ENCODE measurements around the gene KRTAP4-5. TPM values are rescaled to one million over a fixed set of nuclear protein-coding genes. Genes with fewer than 3 reads are reported as not detected.

KRTAP4-5 gene
- total RNA-seq, 1 experiment from 2014 or later = not detected

DNA sequence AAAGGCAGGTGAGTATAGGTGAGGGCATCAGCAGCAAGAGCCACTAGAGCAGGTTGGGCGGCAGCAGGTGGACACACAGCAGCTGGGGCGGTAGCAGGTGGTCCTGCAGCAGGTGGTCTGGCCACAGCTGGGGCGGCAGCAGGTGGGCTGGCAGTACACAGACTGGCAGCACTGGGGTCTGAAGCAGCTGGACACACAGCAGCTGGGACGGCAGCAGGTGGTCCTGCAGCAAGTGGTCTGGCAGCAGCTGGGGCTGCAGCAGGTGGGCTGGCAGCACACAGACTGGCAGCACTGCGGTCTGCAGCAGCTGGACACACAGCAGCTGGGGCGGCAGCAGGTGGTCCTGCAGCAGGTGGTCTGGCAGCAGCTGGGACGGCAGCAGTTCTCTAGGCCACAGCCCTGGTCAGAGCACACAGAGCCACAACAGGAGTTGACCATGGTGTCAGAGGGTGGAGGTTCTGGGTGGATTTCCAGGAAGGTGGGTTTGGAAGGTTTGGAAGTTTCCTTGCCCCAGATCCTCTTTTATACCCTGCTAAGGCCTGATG, 28.2 kb upstream of the KRTAP4-5 start, which contains the start of gene KRTAP4-2:
Gene KRTAP4-2 (minus strand): TSS at position 495 of the 545 bp plus-strand sequence. CDS start 57 bp downstream, at position 438.
- intact Hi-C loops (cut with micrococcal nuclease; ENCODE audit: unreplicated experiment) = no loop called here
- Mint-ChIP-seq H3K9me3 (ENCODE audit: low read depth, unreplicated experiment) (no peaks in the 10 kb centered on the region), H3K27me3 (ENCODE audit: unreplicated experiment) (no peaks in the 10 kb centered on the region), H3K27ac (ENCODE audit: unreplicated experiment) (no peak within 1 kb of the TSS), H3K36me3 (ENCODE audit: insufficient read depth, unreplicated experiment) (no peaks in the 10 kb centered on the region), H3K4me3 (ENCODE audit: low read depth, unreplicated experiment) (no peak within 1 kb of the TSS), H3K4me1 (ENCODE audit: low read depth, unreplicated experiment) (peaks cover 25% of the 10 kb centered on the region)
- CTCF ChIA-PET = interaction anchor here (0.6 kb wide), 1 partner anchor 331 kb away, joined by 6 read pairs; no protein-coding TSS in a partner anchor
- TF ChIP-seq, protein P1, sequence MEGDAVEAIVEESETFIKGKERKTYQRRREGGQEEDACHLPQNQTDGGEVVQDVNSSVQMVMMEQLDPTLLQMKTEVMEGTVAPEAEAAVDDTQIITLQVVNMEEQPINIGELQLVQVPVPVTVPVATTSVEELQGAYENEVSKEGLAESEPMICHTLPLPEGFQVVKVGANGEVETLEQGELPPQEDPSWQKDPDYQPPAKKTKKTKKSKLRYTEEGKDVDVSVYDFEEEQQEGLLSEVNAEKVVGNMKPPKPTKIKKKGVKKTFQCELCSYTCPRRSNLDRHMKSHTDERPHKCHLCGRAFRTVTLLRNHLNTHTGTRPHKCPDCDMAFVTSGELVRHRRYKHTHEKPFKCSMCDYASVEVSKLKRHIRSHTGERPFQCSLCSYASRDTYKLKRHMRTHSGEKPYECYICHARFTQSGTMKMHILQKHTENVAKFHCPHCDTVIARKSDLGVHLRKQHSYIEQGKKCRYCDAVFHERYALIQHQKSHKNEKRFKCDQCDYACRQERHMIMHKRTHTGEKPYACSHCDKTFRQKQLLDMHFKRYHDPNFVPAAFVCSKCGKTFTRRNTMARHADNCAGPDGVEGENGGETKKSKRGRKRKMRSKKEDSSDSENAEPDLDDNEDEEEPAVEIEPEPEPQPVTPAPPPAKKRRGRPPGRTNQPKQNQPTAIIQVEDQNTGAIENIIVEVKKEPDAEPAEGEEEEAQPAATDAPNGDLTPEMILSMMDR (IDR thresholded peaks at IDR 0.05; ENCODE audit: unreplicated experiment) = no peak
- BruUV-seq (replicated peaks) = no TSS peak
- DNase-seq = no peak

DNA sequence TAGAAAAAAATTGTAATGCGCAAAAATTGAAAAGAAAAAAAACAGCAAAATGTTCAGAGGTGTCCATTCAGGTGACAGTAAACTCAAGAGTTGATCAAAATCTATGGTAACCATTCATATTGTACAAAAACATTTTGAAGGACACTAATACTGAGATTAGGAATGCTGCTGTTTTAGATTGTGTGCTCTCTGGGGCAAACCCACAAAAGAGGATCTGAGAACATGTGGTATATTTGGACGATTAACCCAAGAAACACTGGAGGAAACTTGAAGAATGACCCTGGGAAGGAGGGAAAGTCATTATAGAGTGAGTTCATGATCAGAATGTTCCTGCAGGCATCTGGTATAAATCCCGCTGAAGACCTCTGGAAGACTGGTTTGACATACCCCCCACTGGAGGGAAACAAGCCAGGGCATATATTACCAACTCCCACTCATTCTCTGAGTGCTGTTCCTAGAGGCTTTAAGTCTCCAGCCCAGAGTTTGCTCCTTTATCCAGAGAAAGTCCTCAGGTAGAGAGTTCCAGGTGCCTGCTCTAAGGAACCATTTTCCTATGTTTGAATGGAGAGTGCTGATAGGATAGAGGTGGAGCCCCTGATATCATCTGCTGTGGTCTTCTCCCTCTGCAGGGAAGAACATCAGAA, 27.2 kb upstream of the KRTAP4-5 start:
- Mint-ChIP-seq H3K36me3 (ENCODE audit: insufficient read depth, unreplicated experiment) (no peaks in the 10 kb centered on the region), H3K4me1 (ENCODE audit: low read depth, unreplicated experiment) (peaks cover 17% of the 10 kb centered on the region), H3K27ac (ENCODE audit: unreplicated experiment) (no peak overlapping the region), H3K9me3 (ENCODE audit: low read depth, unreplicated experiment) (no peaks in the 10 kb centered on the region), H3K4me3 (ENCODE audit: low read depth, unreplicated experiment) (no peak overlapping the region), H3K27me3 (ENCODE audit: unreplicated experiment) (no peaks in the 10 kb centered on the region)
- intact Hi-C loops (cut with micrococcal nuclease; ENCODE audit: unreplicated experiment) = no loop called here
- CTCF ChIA-PET = no interaction called here
- TF ChIP-seq, protein P1 (IDR thresholded peaks at IDR 0.05; ENCODE audit: unreplicated experiment) = no peak
- no peak for DNase-seq
- BruUV-seq (replicated peaks) = no TSS peak

DNA sequence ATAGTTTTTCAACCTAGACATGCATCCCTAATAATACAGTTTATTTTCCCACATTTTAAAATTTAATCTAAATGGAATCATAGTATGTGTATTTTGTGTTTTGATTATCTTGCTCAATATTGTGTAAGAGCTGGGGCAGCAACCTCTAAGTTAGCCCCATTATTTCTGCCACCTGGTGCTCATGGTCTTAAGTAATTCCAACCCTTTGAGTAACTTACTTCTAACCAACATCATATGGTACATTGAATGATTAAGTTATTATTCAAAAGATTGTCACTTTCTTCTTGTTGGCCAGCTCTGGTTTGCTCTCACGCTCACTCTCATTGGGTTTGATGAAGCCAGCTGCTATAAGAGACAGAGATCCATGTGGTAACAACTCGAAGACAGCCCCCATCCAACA, 22.3 kb upstream of the KRTAP4-5 start:
- TF ChIP-seq, protein P1 (IDR thresholded peaks at IDR 0.05; ENCODE audit: unreplicated experiment) = no peak
- Mint-ChIP-seq H3K27ac (ENCODE audit: unreplicated experiment) (no peak overlapping the region), H3K4me1 (ENCODE audit: low read depth, unreplicated experiment) (no peaks in the 10 kb centered on the region), H3K4me3 (ENCODE audit: low read depth, unreplicated experiment) (no peak overlapping the region), H3K9me3 (ENCODE audit: low read depth, unreplicated experiment) (no peaks in the 10 kb centered on the region), H3K36me3 (ENCODE audit: insufficient read depth, unreplicated experiment) (no peaks in the 10 kb centered on the region), H3K27me3 (ENCODE audit: unreplicated experiment) (no peaks in the 10 kb centered on the region)
- intact Hi-C loops (cut with micrococcal nuclease; ENCODE audit: unreplicated experiment) = no loop called here
- CTCF ChIA-PET = interaction anchor here (0.8 kb wide), 1 partner anchor 11 kb away, joined by 3 read pairs; no protein-coding TSS in a partner anchor
- no TSS peak for BruUV-seq (replicated peaks)
- no peak for DNase-seq

DNA sequence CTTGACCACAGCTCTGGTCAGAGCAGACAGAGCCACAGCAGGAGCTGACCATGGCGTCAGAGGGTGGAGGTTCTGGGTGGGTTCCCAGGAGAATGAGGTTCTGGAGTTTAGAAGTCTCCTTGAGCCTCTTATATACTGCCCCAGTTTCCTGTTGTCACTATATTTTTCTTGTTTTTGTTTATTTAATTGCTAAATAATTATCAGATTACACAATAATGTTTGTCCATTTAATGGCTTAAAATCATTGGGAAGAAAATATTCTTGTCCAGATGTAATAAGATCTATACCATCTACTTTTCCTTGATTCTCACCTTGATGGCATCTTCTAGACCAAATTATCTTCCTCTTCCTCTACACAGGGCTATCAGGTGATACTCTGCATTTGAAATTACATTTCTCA, 18.5 kb upstream of the KRTAP4-5 start, which contains the start of gene KRTAP4-3:
Gene KRTAP4-3 (minus strand): TSS at position 101 of the 400 bp plus-strand sequence. CDS start 49 bp downstream, at position 52.
- Mint-ChIP-seq H3K27me3 (ENCODE audit: unreplicated experiment) (no peaks in the 10 kb centered on the region), H3K27ac (ENCODE audit: unreplicated experiment) (no peak within 1 kb of the TSS), H3K4me3 (ENCODE audit: low read depth, unreplicated experiment) (no peak within 1 kb of the TSS), H3K9me3 (ENCODE audit: low read depth, unreplicated experiment) (no peaks in the 10 kb centered on the region), H3K4me1 (ENCODE audit: low read depth, unreplicated experiment) (no peaks in the 10 kb centered on the region), H3K36me3 (ENCODE audit: insufficient read depth, unreplicated experiment) (no peaks in the 10 kb centered on the region)
- intact Hi-C loops (cut with micrococcal nuclease; ENCODE audit: unreplicated experiment) = no loop called here
- no peak for DNase-seq
- TF ChIP-seq, protein P1 (IDR thresholded peaks at IDR 0.05; ENCODE audit: unreplicated experiment) = no peak
- CTCF ChIA-PET = no interaction called here
- BruUV-seq (replicated peaks) = no TSS peak

Data from Calu3 (cell line).